ENCODE measurements around the gene HOXB1. TPM values are rescaled to one million over a fixed set of nuclear protein-coding genes. Genes with fewer than 3 reads are reported as not detected.

HOXB1 gene
- total and polyA plus RNA-seq, 2 of the 13 experiments (the other 11 are each of a cell fraction or from before 2014, with no cell fraction given) = not detected

GRCh38 chr17:48566717-48567116 lies 35.9 kb upstream of the HOXB1 start (continued):
- TF ChIP-seq DZIP1 (CRISPR knock-in tag; IDR thresholded peaks at IDR 0.05) (no peak), LBX2 (CRISPR knock-in tag; IDR thresholded peaks at IDR 0.05; ENCODE audit: borderline replicate concordance) (no peak), SOX6 (IDR thresholded peaks at IDR 0.05) (no peak), SOX6 (CRISPR knock-in tag; IDR thresholded peaks at IDR 0.05) (no peak), PPARG (CRISPR knock-in tag; conservative IDR thresholded peaks at IDR 0.05) (no peak), DRAP1 (CRISPR knock-in tag; IDR thresholded peaks at IDR 0.05) (no peak), ZNF407 (CRISPR knock-in tag; IDR thresholded peaks at IDR 0.05; ENCODE audit: not compliant biosample characterization) (no peak), ADNP (CRISPR knock-in tag; IDR thresholded peaks at IDR 0.05) (no peak), ZMYM2 (CRISPR knock-in tag; IDR thresholded peaks at IDR 0.05) (no peak)
